Endometrium (tissue), 2 donors: ENCODE data around the gene PARD6G.

Experiments used
- FAIRE-seq: peaks from 2 replicates; lab custom pipeline; 2012; peaks lifted over from hg19 to GRCh38; lab: Jason Lieb, UNC
- donor health status: control.
- donor health status: control.

Gene PARD6G

DNA sequence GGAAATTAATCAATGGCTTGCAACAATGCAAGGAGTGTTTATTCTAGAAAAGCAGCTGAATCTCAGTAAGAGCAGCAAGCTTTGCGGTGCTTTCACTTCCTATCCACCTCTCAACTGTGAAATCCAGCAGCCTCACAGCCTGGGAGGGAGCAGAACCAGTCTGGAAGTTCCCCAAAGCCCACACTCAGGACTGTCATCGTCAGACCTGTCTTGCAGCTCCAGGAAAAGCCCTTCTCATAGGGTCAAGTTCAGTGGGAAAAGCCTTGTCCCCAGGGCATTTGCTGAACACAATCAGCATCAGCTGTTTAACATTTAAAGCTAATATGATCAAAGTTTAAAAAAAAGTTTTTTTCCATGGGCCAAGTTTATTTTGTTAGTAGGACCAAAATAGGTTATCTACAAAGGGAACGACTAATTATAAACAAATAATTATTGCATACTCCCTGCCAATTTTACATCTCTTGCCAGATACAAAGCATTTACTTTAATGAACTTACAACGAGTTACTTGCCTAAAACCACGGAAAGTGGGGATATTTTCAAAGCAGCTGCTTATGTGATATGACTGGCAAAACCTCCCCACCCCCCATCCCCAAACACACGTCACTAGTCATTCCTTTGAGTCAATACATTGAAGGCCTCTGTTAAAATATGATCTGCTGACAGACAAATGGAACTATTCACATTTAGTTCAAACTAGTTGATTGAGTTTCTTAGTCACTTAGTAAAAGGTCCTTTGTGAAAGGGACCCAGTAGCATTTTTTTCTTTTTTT, 36.8 kb downstream of the PARD6G start:
- FAIRE-seq = no peak

DNA sequence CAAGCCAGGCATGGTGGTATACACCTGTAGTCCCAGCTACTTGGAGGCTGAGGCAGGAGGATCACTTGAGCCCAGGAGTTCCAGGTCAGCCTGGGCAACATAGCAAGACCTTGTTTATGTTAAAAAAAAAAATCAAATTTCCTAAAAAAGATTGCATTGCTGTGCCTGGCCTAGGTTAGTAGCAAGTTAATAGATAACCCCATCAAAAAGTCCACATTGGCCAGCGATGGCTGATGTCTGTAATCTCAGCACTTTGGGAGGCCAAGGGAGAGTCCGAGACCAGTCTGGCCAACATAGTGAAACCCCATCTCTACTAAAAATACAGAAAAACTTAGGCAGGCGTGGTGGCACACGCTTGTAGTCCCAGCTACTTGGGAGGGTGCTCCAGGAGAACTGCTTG, 38.7 kb downstream of the PARD6G start:
- FAIRE-seq = no peak

DNA sequence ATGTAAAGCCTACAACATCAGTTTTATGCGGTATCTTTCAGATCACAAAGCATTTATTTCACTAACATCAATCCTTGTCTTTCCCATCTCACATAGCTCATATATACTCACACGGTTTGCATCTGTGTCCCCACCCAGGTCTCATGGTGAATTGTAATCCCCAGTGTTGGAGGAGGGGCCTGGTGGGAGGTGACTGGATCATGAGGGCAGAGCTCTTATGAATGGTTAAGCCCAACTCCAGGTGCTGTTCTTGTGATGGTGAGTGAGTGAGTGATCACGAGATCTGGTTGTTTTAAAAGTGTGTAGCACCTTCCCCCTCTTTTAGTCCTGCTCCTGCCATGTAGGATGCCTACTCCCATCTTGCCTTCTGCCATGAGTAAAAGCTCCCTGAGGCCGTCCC, 42.0 kb downstream of the PARD6G start:
- no peak for FAIRE-seq

DNA sequence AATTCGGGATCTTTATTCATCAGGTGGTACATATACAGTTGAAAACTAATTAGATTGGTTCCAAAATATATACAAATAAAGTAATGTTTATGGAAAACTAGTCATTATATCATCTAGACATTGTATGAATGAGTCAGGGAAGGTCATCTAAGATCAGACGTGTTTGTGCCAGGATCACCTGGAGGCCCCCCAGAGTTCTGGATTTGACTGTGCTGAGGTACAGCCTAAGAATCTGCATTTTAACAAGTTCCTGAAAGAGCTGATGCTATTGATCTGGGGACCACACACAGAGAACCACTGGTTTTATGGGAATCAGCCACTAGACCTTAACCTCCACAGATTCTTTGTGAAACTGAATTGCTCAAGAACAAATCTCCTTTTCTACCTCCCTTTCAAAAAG, 43.2 kb downstream of the PARD6G start:
- FAIRE-seq = no peak

DNA sequence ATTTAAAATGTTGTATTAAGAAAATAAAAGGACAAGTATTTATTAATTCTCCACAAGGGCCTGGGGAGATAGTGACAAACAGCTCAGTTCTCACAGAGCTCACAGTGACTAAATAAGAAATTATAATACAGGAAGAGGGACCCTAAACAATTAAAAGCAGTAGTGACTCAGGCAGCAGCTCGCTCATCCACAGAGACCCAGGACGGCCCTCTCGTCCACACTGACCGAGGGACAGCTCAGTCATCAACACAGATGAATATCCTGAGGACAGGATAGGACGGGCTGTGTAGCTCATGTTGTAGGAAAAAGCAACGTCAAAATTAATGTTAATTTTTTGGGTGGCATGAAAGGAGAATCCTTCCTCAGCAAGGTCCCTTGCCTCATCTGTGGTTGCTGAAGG, 44.1 kb downstream of the PARD6G start:
- FAIRE-seq = no peak

DNA sequence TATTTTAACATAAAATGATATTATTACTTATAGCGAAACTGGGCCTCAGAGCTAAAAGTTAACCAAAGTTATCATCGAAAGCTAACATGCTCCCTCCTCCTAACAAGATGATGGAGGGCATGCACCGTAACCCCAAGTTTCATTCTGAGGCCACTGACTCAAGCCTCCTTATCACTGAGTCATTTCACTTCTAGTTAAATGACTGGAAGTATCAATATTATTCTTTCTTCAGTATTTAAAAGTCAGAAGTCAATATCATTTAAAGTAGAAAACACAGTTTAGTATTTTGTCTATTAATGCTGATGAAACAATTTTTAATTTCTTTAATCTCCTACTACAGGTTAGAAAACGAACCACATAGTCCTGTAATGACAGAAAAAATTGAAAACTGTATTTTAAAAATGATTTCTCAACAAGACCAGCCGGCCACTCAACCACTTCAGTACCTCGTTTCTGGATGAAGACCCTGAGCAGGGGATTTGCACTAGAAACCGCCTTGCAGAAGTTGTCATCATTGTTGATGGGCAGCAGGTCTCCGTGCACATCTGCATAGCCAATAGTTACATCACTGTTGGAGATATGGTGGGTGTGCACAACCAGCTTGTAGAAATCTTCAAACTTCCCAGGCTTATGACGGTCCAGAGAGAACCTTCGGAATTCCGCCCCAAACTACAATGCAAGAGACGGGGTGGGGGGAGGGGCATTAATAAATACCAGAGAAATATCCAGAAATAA, 44.9 kb downstream of the PARD6G start:
- no peak for FAIRE-seq

DNA sequence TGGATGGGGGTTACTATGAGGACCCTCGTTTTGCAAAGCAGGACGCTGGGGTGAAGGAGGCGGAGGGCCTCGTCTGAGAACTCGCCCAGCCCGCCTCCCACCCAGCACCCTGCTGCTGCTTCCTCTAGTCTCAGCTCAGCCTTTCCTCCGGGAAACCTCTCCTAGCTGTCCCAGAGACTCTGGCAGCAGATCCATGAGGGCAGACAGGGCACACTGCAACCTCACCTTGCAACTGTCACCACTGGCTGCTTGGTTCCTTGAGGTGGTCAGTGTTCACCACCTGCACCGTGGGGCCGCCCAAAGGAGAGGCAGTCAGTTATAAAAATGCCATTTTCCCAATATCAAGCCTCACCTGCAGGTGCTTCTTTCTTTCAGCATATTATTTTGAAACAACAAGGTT, 45.6 kb downstream of the PARD6G start:
- no peak for FAIRE-seq

DNA sequence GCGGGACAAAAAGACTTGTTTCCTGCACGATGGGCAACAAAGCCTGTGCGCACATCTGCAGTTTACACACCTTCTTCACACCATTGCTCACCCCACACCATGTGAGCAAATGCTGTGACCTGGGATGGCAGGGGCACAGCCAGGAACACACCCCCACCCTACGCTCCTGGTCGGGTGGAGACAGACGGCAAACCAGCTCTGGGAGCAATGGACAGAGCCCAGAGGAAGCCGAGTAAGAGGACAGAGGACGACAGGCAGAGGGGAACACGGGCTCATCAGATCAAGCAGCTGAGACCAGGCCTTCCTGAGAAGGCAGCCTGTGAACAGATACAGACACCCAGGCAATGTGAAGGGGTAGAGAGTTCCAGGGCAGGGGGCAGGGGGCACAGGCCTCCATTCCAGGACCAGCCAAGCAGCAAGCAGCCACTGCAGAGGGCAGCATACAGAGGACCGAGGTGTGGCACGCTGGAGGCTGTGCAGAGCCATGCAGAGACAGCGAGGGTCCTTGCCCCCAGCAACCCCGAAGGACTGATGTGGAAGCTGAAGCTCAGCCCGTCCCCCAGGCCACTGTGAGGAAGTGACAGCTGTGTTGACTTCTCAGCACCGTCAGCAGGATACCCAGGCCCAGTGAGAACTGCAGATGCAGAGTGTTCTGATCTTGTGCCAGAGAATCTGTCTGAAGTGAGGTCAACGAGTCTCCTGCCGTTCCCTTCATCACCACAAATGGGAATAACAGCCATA, 46.2 kb downstream of the PARD6G start:
- no peak for FAIRE-seq

DNA sequence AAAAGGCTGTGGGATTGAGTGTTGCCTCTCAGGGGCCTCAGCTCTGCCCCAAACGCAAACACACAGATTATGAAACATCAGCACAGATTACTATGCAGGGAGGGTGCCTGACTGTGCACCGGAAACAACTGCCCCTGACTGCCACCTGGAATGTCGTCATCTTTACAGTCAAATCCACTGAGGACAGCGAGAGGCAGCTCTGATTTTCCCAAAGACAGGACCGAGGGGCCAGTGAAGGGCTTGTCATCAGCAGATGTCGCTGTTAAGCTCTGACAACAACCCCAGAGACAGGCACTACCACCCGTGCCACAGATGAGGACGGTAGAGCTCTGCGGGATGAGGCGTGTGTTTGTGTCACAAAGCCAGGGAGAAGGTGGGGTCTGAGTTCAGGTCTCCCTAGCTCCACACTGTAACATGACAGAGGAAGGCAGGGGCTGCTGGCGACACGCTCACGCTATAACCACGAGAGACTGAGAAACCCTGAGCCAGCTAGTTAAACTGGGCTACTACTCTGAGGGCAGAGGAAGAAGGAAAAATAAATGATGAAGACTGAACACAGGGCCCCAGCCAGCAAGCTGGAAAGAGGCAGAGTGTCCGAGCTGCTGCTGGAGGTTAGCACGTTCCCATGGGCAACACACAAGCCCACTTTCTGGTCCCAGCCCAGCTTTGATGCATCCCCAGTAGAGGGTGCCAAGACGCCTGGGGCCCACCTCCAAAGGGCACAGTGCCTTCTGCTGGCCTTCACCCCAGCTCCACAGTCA, 47.0 kb downstream of the PARD6G start:
- no peak for FAIRE-seq

DNA sequence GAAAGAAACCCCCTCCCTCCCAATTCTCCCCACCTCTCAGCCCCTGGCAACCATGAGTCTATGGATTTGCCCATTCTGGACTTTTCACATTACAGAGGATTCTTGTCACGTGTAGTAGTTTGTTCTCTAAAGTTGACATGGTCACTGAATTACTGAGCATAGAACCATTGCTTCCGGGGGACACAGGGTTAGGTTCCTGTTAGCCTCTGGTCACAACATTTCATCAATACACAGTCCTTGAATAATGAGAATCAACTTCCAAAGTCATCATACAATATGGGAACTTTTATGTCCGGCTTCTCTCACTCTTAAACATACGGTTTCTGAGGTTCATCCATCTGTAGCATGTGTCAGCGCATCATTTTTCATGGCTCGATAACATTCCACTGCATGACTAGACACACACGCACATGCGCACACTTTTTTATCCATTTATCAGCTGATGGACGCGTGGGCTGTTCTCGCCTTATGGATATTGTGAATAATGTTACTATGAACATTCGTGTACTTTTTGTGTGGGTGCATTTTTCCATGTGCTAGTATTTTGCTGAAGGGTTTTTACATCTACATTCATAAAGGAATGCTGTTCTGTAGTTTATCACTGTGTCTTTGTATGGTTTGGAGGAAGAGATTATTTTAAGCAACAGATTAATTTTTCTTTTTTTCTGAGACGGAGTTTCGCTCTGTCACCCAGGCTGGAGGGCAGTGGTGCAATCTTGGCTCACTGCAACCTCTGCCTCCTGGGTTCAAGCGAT, 48.1 kb downstream of the PARD6G start:
- FAIRE-seq = no peak

DNA sequence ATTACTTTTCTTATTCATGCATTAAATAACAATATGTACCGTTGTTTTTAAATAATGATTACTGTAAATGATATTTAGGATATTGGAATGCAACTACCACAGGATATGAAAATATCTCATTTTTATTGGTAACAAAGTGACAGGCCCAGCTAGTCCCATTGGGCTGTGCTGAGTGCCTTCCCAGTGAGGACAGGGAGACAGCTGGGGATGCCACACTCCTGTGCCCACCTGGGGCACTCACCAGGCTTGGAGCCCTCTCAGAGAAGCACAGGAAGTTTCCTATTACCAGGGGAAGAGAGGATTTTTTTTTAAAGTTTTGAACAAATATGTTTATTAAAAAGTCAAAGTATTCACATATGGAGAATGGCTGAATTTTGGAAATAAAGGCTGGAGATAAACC, 48.9 kb downstream of the PARD6G start:
- FAIRE-seq = no peak

DNA sequence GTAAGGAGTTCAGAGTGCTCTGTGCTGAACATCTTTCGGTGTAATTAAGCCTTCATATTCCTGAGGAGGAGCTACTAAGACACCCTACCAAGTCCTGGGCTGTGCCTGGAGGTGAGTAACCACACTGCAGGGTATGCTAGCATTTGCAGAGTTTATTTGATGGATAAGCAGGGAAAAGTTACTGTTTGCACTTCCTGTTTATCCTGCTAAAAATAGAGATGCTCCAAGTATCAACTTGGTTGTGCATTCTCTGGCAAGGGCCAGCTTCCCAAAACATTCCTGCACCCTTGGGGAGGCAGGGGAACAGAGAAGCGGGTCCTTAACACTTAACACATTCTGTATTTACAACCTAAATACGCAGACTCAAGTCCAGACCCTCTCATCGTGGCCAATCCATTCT, 49.8 kb downstream of the PARD6G start:
- FAIRE-seq = no peak

DNA sequence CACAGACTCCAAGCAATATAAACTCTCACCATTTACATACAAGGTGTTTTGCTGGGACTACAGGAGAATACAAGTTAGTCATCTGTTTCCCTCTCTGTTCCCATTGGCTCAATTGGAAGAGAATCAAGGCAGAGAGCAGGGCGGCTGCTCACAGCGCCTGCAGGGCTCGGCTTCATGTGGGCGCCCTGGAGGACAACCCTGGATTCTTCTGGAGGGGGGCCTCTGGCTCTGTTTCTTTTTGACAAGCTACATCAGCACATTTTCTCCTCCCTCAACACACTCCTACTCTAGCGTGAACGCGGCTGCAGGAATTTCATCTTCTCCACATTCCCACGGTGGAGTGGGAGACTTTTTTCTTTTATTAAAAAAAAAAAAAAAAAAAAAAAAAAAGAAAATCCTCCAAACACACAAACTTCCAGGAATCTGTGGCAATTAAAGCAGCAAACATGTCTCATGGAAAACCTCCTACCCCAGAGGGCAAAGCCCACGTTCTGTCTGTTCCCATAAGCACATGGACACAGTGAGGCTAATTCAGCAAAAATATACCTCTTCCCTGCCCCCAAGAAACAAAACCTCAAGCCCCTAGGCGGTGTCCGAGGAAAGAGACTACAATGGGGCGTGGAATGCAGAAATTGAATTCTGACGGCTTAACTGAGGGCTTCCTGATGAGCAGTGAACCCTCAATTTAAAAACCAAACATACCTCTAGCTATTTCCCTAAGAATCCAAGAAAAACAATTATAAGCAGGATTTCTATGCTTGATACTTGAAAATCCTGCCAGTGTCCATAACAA, 50.6 kb downstream of the PARD6G start:
- FAIRE-seq = peak; percentile 78

DNA sequence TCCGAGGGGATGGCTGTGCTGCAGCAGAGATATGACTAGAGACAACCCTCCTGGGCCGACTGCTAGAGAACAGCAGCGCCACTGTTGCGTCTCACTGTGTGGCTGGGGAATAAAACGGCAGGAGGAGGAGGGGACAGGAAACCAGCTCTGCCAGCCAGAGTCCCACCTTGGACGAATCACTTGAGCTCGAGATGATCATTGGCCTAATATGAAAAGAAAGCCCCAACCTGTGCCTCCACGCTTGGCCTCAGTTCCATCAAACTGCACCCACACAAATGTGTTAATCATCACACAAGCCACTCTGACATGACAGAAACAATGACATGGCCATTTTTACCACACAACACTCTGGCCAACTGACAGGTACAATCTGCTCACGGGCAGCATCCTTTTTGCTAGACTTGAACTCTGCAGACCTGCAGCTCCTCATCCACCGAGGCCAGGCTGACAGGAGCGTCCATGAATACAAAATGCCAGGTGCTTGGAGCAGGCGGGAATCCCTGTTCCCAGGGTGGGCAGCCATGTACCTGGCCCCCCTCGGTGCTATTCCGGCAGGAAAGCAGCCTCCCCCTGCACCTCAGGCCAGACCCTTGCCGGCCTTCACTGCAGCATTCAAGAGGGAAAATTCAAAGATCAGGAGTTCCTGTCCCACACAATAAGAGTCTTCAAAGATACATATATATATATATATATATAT, 52.3 kb downstream of the PARD6G start:
- no peak for FAIRE-seq

DNA sequence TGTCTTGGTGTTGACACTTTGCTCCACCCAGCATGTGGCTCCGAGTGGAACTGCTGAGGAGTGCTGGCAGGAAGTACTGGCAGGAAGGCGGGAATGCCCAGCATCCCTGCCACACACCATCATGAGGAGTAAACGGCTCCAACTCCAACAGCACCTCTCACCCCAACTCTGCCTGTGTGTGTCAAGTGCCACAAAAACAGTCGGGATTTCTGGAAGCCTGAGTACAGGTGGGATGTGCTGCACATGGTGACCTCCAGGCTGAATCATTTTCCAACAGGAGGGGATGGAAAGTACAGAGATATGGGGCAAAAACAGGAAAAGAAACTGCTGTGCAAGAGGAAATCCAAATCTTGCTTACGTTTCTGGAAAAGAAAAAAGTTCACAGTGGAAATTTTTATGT, 53.6 kb downstream of the PARD6G start:
- FAIRE-seq = no peak

DNA sequence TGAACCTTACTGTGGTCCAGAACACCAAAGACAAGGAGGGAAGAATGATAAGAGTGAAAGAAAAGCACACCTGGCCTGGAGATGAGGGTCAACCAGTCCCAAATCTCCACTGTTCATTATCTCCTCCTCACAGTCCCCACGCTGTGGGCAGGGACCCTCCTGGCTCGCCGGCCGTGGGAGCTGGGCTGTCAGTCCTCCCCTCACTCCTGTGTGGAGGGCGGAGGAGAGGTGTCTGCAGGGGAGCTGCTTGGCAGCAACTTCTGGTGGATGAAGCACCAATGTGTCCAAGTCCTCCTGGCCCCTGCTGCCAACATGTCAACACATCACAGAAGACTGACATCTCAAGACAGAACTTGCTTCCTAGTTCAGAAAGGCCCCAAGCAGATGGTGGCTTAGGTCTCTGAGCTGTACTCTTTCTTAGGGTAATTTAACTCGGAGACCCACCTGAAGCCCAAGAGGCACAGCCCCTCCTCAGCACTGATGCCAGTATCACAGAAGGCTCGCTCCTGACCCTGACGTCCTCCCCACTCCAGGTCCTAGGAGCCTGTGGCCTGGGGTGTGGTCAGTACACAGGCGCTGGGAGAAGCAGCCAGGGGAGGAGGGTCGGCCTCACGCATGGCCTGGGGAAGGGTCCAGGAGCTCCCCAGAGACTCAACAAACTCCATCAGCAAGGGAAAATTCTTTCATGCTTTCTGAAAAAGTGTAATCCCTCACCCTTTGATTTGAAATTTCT, 54.5 kb downstream of the PARD6G start:
- FAIRE-seq = no peak

DNA sequence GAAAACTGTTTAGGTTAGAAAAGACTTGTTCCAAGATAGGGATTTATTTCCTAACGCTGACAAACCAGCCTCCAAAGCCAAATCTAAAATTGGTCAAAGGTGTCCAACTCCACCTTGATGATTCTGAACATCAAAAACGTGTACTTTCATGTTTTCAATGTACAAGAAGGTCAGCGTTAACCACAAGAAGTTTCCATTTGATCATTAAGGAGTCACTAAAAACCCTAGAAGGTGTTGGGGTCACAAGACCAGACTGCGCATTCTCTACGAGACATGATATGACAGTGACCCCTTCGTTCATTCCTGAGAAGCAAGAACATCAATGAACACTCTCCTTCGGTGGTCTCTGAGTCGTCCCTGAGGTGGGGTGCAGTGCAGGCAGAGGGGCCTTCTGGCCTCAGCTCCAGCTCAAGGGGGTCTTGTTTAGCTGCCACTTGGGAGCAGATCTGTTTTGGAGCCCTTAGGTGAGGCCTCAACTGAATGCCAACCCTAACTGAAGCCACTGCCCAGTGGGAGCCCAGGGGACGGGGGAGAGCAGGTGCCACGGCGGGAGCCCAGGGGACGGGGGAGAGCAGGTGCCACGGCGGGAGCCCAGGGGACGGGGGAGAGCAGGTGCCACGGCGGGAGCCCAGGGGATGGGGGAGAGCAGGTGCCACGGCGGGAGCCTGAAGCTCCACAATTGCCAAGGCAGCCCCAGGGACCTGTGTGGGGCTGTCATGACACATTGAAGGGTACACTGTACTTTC, 55.2 kb downstream of the PARD6G start:
- FAIRE-seq = no peak

DNA sequence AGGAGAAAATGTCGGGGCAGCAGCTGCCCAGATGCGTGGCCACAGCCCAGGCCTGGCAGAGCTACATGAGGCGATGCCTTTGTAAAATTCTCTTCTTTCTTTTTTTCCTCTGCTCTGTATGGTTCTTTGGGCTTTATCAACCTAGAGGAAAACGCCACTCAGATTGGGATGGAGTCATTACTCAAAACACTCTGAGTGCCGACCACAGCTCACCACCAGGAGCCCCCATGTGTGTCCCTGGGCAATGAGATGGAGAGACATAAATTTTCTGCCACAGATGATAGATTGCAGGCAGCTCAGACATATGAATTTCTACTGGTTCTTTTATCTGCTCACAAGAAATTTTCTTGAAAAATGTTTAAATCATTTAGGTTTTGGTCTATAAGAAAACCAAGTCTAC, 56.0 kb downstream of the PARD6G start:
- no peak for FAIRE-seq

DNA sequence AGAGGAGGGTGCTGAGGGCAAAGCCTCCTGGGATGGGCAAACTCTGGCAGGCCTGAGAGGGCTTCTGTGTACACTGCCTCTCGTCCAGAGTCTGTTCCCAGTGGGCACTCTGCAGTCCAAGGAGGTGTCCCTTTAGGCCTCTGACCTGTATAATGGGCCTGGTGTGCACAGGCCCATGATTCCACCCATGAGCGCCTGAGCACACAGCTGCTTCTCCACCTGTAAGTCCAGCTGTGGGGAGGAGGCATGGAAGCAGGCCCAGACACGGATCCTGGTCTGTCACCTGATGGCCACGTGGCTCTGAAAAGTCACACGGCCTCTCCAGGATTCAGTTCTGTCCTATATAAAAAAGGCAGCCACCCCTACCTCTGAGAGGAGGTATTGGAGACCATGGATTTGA, 57.0 kb downstream of the PARD6G start:
- FAIRE-seq = no peak
